Measurements from ENCODE around the gene TAS2R60. TPM values are rescaled to one million over a fixed set of nuclear protein-coding genes. Genes with fewer than 3 reads are reported as not detected.

Gene TAS2R60, protein sequence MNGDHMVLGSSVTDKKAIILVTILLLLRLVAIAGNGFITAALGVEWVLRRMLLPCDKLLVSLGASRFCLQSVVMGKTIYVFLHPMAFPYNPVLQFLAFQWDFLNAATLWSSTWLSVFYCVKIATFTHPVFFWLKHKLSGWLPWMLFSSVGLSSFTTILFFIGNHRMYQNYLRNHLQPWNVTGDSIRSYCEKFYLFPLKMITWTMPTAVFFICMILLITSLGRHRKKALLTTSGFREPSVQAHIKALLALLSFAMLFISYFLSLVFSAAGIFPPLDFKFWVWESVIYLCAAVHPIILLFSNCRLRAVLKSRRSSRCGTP
- not detected in 2 replicates for total RNA-seq

DNA sequence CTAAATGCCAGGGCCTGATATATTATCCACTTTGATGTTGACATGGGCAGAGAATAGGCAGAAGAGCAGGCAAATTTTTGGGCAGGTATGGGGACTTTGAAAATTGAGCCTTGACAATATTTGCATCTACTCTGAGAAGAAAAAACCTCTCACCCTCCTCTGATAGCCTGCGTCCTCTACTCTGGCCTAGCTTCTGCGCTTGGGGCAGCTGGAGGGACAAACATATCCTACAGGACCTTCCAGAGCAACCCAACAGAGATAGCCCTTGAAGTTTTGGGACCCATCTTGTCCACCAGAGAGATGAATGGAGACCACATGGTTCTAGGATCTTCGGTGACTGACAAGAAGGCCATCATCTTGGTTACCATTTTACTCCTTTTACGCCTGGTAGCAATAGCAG lies at the start of gene TAS2R60:
TAS2R60 (plus strand) TSS at position 301 of the 400 bp plus-strand sequence; CDS start at position 301, 0 bp downstream.
- H3K27me3 ChIP-seq (ENCODE audit: control insufficient read depth, insufficient read depth, low read length): no peaks in the 10 kb centered on the region
- H3K36me3 ChIP-seq (ENCODE audit: control insufficient read depth, insufficient read depth, low read length): no peaks in the 10 kb centered on the region
- no peak for DNase-seq (ENCODE audit: low read depth)
- H3K4me3 ChIP-seq (ENCODE audit: low read depth, low read length): no peak within 1 kb of the TSS
- TF ChIP-seq, protein P1, sequence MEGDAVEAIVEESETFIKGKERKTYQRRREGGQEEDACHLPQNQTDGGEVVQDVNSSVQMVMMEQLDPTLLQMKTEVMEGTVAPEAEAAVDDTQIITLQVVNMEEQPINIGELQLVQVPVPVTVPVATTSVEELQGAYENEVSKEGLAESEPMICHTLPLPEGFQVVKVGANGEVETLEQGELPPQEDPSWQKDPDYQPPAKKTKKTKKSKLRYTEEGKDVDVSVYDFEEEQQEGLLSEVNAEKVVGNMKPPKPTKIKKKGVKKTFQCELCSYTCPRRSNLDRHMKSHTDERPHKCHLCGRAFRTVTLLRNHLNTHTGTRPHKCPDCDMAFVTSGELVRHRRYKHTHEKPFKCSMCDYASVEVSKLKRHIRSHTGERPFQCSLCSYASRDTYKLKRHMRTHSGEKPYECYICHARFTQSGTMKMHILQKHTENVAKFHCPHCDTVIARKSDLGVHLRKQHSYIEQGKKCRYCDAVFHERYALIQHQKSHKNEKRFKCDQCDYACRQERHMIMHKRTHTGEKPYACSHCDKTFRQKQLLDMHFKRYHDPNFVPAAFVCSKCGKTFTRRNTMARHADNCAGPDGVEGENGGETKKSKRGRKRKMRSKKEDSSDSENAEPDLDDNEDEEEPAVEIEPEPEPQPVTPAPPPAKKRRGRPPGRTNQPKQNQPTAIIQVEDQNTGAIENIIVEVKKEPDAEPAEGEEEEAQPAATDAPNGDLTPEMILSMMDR (IDR thresholded peaks at IDR 0.05; ENCODE audit: insufficient read depth, low read length, poor library complexity, severe bottlenecking): no peak

DNA sequence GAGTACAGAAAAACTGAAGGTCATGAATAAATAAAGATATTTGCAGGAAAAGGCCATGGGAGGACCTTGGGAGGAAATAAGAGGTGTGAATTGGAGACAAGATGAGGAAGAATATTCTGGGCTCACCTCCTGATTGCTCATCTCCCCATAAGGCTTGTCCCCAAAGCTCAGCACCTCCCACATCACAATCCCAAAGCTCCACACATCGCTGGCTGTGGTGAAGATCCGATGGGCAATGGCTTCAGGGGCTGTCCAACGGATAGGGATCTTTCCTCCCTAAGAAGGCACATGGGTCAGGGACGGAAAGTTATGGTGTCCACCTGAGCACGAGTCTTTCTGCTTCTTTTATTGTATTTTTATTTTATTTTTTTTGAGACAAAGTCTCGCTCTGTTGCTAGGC lies 49.2 kb upstream of the TAS2R60 start:
- DNase-seq (ENCODE audit: low read depth): no peak
- TF ChIP-seq, protein P1 (IDR thresholded peaks at IDR 0.05; ENCODE audit: insufficient read depth, low read length, poor library complexity, severe bottlenecking): no peak
- Histone ChIP-seq H3K4me3 (ENCODE audit: low read depth, low read length) (no peak overlapping the region), H3K27me3 (ENCODE audit: control insufficient read depth, insufficient read depth, low read length) (no peaks in the 10 kb centered on the region), H3K36me3 (ENCODE audit: control insufficient read depth, insufficient read depth, low read length) (peaks cover 2% of the 10 kb centered on the region)

- DNase-seq (ENCODE audit: low read depth): no peak
- Histone ChIP-seq H3K36me3 (ENCODE audit: control insufficient read depth, insufficient read depth, low read length) (peaks cover 2% of the 10 kb centered on the region), H3K4me3 (ENCODE audit: low read depth, low read length) (no peak overlapping the region), H3K27me3 (ENCODE audit: control insufficient read depth, insufficient read depth, low read length) (no peaks in the 10 kb centered on the region)
- TF ChIP-seq, protein P1 (IDR thresholded peaks at IDR 0.05; ENCODE audit: insufficient read depth, low read length, poor library complexity, severe bottlenecking): no peak
These were observed 48.5 kb upstream of the TAS2R60 start for GRCh38 chr7:143394777-143395176.

DNA sequence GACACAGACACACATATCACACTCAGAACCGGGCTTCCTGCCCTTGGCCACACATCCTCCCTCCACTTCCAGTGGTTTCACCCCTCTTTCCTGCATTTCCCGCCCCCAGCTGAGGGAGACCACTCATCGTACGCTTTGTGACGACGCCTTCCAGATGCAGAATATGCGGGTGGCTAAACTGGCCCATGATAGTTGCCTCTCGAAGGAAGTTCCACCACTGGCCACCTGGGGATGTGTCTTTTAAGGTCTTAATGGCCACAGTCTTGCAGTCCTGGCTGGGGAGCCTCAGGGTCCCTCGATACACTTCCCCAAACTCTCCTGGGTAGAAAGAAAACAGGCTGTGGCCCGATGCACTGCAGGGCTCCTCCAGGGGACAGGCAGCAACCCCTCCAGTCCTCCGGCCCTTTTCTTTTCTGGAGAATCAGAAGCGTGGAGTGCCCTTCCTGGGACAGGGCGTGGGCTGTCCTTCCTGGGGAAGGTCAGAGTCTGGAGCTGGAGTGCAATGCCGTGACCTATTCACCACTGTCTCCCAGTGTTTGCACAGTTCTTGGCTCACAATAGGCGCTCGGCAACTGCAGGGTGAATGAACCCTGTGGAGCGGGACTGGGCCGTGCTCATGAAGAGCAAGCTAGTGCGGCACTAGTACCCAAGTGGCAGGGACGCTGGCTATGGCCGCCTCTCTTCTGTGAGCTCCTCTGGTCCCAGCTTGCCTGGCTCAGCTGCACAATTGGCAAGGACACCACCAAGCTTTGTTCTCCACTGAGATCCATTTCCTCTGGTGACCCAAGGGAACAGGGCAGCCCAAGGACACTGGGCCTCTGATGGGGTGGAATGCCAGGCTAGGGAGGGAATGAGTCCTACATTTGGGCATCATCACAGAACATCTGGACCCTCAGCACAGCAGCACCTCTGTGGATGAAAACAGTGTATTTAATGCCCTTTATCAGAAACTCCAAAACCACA lies 47.8 kb upstream of the TAS2R60 start:
- no peak for DNase-seq (ENCODE audit: low read depth)
- Histone ChIP-seq H3K27me3 (ENCODE audit: control insufficient read depth, insufficient read depth, low read length) (no peaks in the 10 kb centered on the region), H3K4me3 (ENCODE audit: low read depth, low read length) (no peak overlapping the region), H3K36me3 (ENCODE audit: control insufficient read depth, insufficient read depth, low read length) (peaks cover 2% of the 10 kb centered on the region)
- TF ChIP-seq, protein P1 (IDR thresholded peaks at IDR 0.05; ENCODE audit: insufficient read depth, low read length, poor library complexity, severe bottlenecking): peak; percentile 3

DNA sequence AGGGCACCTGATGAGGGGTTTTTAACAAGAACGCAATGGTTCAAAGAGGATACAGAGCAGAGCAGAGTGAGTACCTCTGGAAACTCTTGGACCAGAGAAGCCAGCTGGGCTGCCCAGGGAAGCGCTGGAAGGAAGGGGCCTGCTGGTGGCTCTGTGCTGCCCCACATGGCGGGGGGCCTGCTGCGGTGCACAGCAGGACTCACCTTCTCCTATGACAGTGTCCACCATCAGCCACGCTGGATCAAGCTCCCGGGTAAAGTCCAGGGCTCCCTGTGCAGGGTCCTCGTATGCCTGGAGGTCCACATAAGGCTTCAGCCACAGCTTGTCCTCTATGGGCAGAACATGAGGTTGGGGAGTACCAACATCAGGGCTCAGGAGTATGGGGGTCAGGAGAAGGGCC lies 47.1 kb upstream of the TAS2R60 start:
- peaks cover 2% of the 10 kb centered on the region for H3K36me3 ChIP-seq (ENCODE audit: control insufficient read depth, insufficient read depth, low read length)
- TF ChIP-seq, protein P1 (IDR thresholded peaks at IDR 0.05; ENCODE audit: insufficient read depth, low read length, poor library complexity, severe bottlenecking): no peak
- H3K4me3 ChIP-seq (ENCODE audit: low read depth, low read length): no peak overlapping the region
- H3K27me3 ChIP-seq (ENCODE audit: control insufficient read depth, insufficient read depth, low read length): no peaks in the 10 kb centered on the region
- DNase-seq (ENCODE audit: low read depth): no peak
